K562 (cell line): ENCODE results near the gene VNN1. TPM values are rescaled to one million over a fixed set of nuclear protein-coding genes. Genes with fewer than 3 reads are reported as not detected.

ENCODE experiments used
- ATAC-seq: fragments of 200-7000 bp; cut with Tn5 transposase; 3 replicates; pipeline ENCODE4 v1.9.1; 2020; ENCODE audit warnings: moderate library complexity
- BruUV-seq: library from RNA; stranded (reverse); fragments of 400-500 nt; replicated peaks from 2 replicates; lab custom pipeline; 2021; lab: Mats Ljungman, UMichigan
- CTCF ChIA-PET: fragments of 300-600 bp; formaldehyde crosslinking; extraction: SDS; loops from one replicate; lab custom pipeline; 2021; ENCODE audit warnings: low intra/inter-chr PET ratio; lab: Yijun Ruan, JAX
- POLR2A ChIA-PET: fragments of 300-600, 350-650 bp; sonication (Branson Sonifier 250); formaldehyde crosslinking; extraction: SDS; loops from one replicate; lab custom pipeline; 2021; ENCODE audit warnings: antibody characterized with exemption, inconsistent platforms; lab: Yijun Ruan, JAX
- DNase-seq, 4 experiments: peaks; one replicate each; pipeline versions ENCODE4 v3.0.0 to v3.0.0-alpha.2; 2011 to 2018; ENCODE audit warnings: low spot score in 3 of 4, mixed read lengths in 3 of 4; ENCODE audit errors: extremely low read depth in 1 of 4
- FAIRE-seq: peaks from 2 replicates; lab custom pipeline; 2011; peaks lifted over from hg19 to GRCh38; lab: Jason Lieb, UNC
- H2AFZ ChIP-seq: 2 replicates; pipeline ENCODE4 v1.6.0; 2011; ENCODE audit warnings: low read depth, low read length, control low read depth, inconsistent platforms
- H3K27ac ChIP-seq: fragments of 200-600 bp; 3 replicates; pipeline ENCODE4 v1.8.0; 2011; ENCODE audit warnings: low read depth, mild to moderate bottlenecking, control low read depth, inconsistent platforms, low read length, moderate library complexity, mixed read lengths; ENCODE audit errors: extremely low read depth
- H3K27me3 ChIP-seq, 2 experiments: fragments of 300-600 bp in 1 of 2; 2 replicates in 1 of 2; 3 replicates in 1 of 2; pipeline versions ENCODE4 v1.6.0 to v1.8.0; 2011; ENCODE audit warnings: inconsistent platforms in 2 of 2, low read length in 2 of 2, mild to moderate bottlenecking in 1 of 2, mixed read lengths in 1 of 2, moderate library complexity in 1 of 2; ENCODE audit not compliant: control insufficient read depth in 2 of 2, insufficient read depth in 2 of 2
- H3K36me3 ChIP-seq: fragments of 300-600 bp; 3 replicates; pipeline ENCODE4 v1.8.0; 2011; ENCODE audit warnings: mild to moderate bottlenecking, low read length, inconsistent platforms; ENCODE audit not compliant: control insufficient read depth, insufficient read depth
- H3K4me1 ChIP-seq, 2 experiments: fragments of 200-600 bp in 1 of 2; replicated peaks in 1 of 2; 2 replicates in 1 of 2; 3 replicates in 1 of 2; pipeline versions ENCODE4 v1.5.1 to v1.8.0; 2011; ENCODE audit warnings: inconsistent platforms in 2 of 2, low read length in 2 of 2, mild to moderate bottlenecking in 1 of 2, mixed read lengths in 1 of 2, moderate library complexity in 1 of 2; ENCODE audit not compliant: control insufficient read depth in 2 of 2, insufficient read depth in 2 of 2
- H3K4me2 ChIP-seq: 2 replicates; pipeline ENCODE4 v1.6.1; 2011; ENCODE audit warnings: low read length, control low read depth, inconsistent platforms, mixed read lengths; ENCODE audit not compliant: insufficient read depth
- H3K4me3 ChIP-seq: fragments of 200-600 bp; sonication (generic), shearing (Covaris generic); 2 replicates; pipeline ENCODE4 v1.5.1; 2016; ENCODE audit warnings: control low read depth, inconsistent platforms
- H3K79me2 ChIP-seq: fragments of 200-600 bp; 3 replicates; pipeline ENCODE4 v1.8.0; 2011; ENCODE audit warnings: low read length, inconsistent platforms; ENCODE audit not compliant: control insufficient read depth, insufficient read depth
- H3K9ac ChIP-seq, 2 experiments: 2 replicates each; pipeline versions ENCODE4 v1.6.0 to v1.6.1; 2011; ENCODE audit warnings: low read depth in 2 of 2, low read length in 2 of 2, control low read depth in 1 of 2, inconsistent platforms in 1 of 2, mild to moderate bottlenecking in 1 of 2, mixed read lengths in 1 of 2; ENCODE audit not compliant: insufficient read depth in 1 of 2
- H3K9me1 ChIP-seq: one replicate; pipeline ENCODE4 v1.6.0; 2011; ENCODE audit warnings: inconsistent platforms, mild to moderate bottlenecking, low read length, moderate library complexity; ENCODE audit not compliant: control insufficient read depth, insufficient read depth
- H3K9me3 ChIP-seq: replicated peaks from 2 replicates; pipeline ENCODE4 v1.5.1; 2011; ENCODE audit warnings: low read depth, low read length, inconsistent platforms; ENCODE audit not compliant: control insufficient read depth, insufficient read depth
- H4K20me1 ChIP-seq: replicated peaks from 2 replicates; pipeline ENCODE4 v1.6.1; 2011; ENCODE audit warnings: low read length, inconsistent platforms, mixed read lengths; ENCODE audit not compliant: control insufficient read depth, insufficient read depth
- CGGBP1 ChIP-seq: fragments of 250-450 bp; sonication (Bioruptor Pico); IDR thresholded peaks from 2 replicates; pipeline ENCODE4 v1.9.0; 2021; ENCODE audit warnings: mild to moderate bottlenecking
- GABPA ChIP-seq: fragments of 200-800 bp; sonication (Bioruptor generic); conservative IDR thresholded peaks from 2 replicates; pipeline ENCODE4 v1.6.1; 2016; ENCODE audit warnings: low read depth, missing genetic modification characterization, missing compliant biosample characterization
- GTF2A2 ChIP-seq: IDR thresholded peaks from 2 replicates; pipeline ENCODE4 v1.6.1; 2016; ENCODE audit warnings: mild to moderate bottlenecking, missing genetic modification characterization, missing compliant biosample characterization
- HNRNPLL ChIP-seq: fragments of 200-400 bp; formaldehyde crosslinking; IDR thresholded peaks from 2 replicates; pipeline ENCODE4 v1.6.1; 2017; ENCODE audit warnings: low read length, low read depth, mild to moderate bottlenecking; ENCODE audit not compliant: poor library complexity, severe bottlenecking
- HOXB6 ChIP-seq: fragments of 250-450 bp; sonication (Bioruptor Pico); IDR thresholded peaks from 2 replicates; pipeline ENCODE4 v1.5.1; 2022; ENCODE audit warnings: mild to moderate bottlenecking, borderline replicate concordance
- IFI16 ChIP-seq: fragments of 250-450 bp; sonication (Bioruptor Pico); IDR thresholded peaks from 2 replicates; pipeline ENCODE4 v2.1.2; 2022; ENCODE audit warnings: mild to moderate bottlenecking, inconsistent platforms
- JUN ChIP-seq, 2 experiments: sonication (generic) in 1 of 2; formaldehyde crosslinking in 1 of 2; IDR thresholded peaks; 2 replicates each; pipeline versions ENCODE4 v1.6.1 to v1.8.0; 2012 to 2022; ENCODE audit warnings: borderline replicate concordance in 2 of 2, mild to moderate bottlenecking in 2 of 2, improper control_type of control experiment in 1 of 2, low read depth in 1 of 2, low read length in 1 of 2, missing genetic modification reagents in 1 of 2
- PHB ChIP-seq: fragments of 250-450 bp; sonication (Bioruptor Pico); IDR thresholded peaks from 2 replicates; pipeline ENCODE4 v1.5.0; 2021
- RBBP5 ChIP-seq: fragments of 200-600 bp; sonication (generic); IDR thresholded peaks from 2 replicates; pipeline ENCODE4 v1.6.1; 2012; ENCODE audit warnings: borderline replicate concordance, mild to moderate bottlenecking, low read length, control low read depth, inconsistent platforms; ENCODE audit not compliant: insufficient read depth, poor library complexity, severe bottlenecking
- SMAD1 ChIP-seq: fragments of 150-350 bp; IDR thresholded peaks from 2 replicates; pipeline ENCODE4 v1.6.1; 2014; ENCODE audit warnings: low read length, low read depth; ENCODE audit not compliant: partially characterized antibody
- SRSF3 ChIP-seq: fragments of 200-400 bp; formaldehyde crosslinking; IDR thresholded peaks from 2 replicates; pipeline ENCODE4 v1.6.1; 2016; ENCODE audit warnings: mild to moderate bottlenecking, low read length, moderate library complexity; ENCODE audit not compliant: insufficient read depth
- TEAD1 ChIP-seq, 2 experiments: fragments of 450-650 bp in 1 of 2; sonication (generic) in 1 of 2; formaldehyde crosslinking; IDR thresholded peaks; 2 replicates each; pipeline versions ENCODE4 v1.4.0 to v1.8.0; 2020 to 2022; ENCODE audit warnings: mild to moderate bottlenecking in 2 of 2, missing genetic modification reagents in 1 of 2
- UBTF ChIP-seq, 2 experiments: IDR thresholded peaks; 2 replicates each; pipeline ENCODE4 v1.6.1; 2012; ENCODE audit warnings: improper control_type of control experiment in 2 of 2, low read depth in 2 of 2, low read length in 2 of 2, borderline replicate concordance in 1 of 2
- ZBTB17 ChIP-seq: fragments of 450-650 bp; formaldehyde crosslinking; IDR thresholded peaks from 2 replicates; pipeline ENCODE4 v1.4.0; 2020; ENCODE audit warnings: mild to moderate bottlenecking
- ZNF175 ChIP-seq: fragments of 200-800 bp; sonication (Bioruptor generic); IDR thresholded peaks from 2 replicates; pipeline ENCODE4 v1.6.1; 2016; ENCODE audit warnings: low read depth, mild to moderate bottlenecking, missing genetic modification characterization, missing compliant biosample characterization
- ZNF232 ChIP-seq: sonication (generic); formaldehyde crosslinking; IDR thresholded peaks from 2 replicates; pipeline ENCODE4 v1.8.0; 2022; ENCODE audit warnings: mild to moderate bottlenecking, missing genetic modification reagents
- ZNF518B ChIP-seq: fragments of 250-450 bp; sonication (Bioruptor Pico); IDR thresholded peaks from 2 replicates; pipeline ENCODE4 v1.5.0; 2021; ENCODE audit warnings: mild to moderate bottlenecking, moderate library complexity
- WGBS: fragments of 100-300 bp; shearing (Covaris generic); methylation state at CpG from one replicate; pipeline ENCODE4 v1.1.6; 2016; ENCODE audit warnings: low coverage, mixed read lengths; ENCODE audit not compliant: insufficient coverage; ENCODE audit errors: missing lambda C conversion rate; 5-methylcytosine and 5-hydroxymethylcytosine counted together
- in situ Hi-C: fragments of 300-500 bp; cut with MboI; formaldehyde crosslinking; loops from 4 replicates; pipeline ENCODE4 v1.15.0; 2018; ENCODE audit warnings: inconsistent platforms, mixed read lengths
- intact Hi-C: fragments of 100-400 bp; cut with micrococcal nuclease; formaldehyde crosslinking; loops from 2 replicates; pipeline ENCODE4 v1.14.2; 2022
- polyA plus RNA-seq, 8 experiments: library from polyadenylated mRNA; depleted of rRNA in 4 of 8; stranded (reverse) in 5 of 8; unstranded in 3 of 8; fragments of >200 nt; fragmentation: Nextera tagmentation in 2 of 8; fragmentation: Illumina TruSeq in 1 of 8; extraction: Ambion mirVana in 2 of 8; extraction: Trizol in 1 of 8; gene quantifications; 2 replicates each; pipeline versions ENCODE4 v1.2.1 to v1.2.3, GENCODE V29; 2011 to 2014; ENCODE audit warnings: inconsistent platforms in 1 of 8, missing spikeins in 1 of 8
- total RNA-seq, 7 experiments: library from RNA; depleted of rRNA in 6 of 7; stranded (reverse); fragments of >200 nt in 6 of 7; fragmentation: Illumina TruSeq in 2 of 7; extraction: Trizol in 2 of 7; gene quantifications; 2 replicates each; pipeline versions ENCODE4 v1.2.1 to v1.2.3, GENCODE V29; 2011 to 2021; ENCODE audit warnings: low replicate concordance in 1 of 7

The VNN1 gene
- total and polyA plus RNA-seq, 9 of the 15 experiments (the other 6 are each of a cell fraction or from before 2014, with no cell fraction given), result not detected

- intact Hi-C loops (no loop called here), in situ Hi-C loops (no loop called here)
- Histone ChIP-seq H3K27me3 (no peaks in the 10 kb centered on the region), H3K36me3 (no peaks in the 10 kb centered on the region), H3K9ac (no peak overlapping the region), H3K9me3 (no peaks in the 10 kb centered on the region), H3K4me2 (no peak overlapping the region), H3K9me1 (no peaks in the 10 kb centered on the region), H4K20me1 (no peaks in the 10 kb centered on the region), H3K27ac (no peak overlapping the region), H3K4me1 (no peaks in the 10 kb centered on the region), H2AFZ (no peak overlapping the region), H3K79me2 (no peaks in the 10 kb centered on the region), H3K4me3 (no peak overlapping the region)
- no peak for FAIRE-seq
- ChIA-PET CTCF (interaction anchor here (0.7 kb wide), 1 partner anchor 1100 kb away, joined by 3 read pairs; no protein-coding TSS in a partner anchor), POLR2A (no interaction called here)
- ATAC-seq, result no peak
- no peak for DNase-seq
- BruUV-seq, result no TSS peak
- WGBS, result 0% methylated on average over 5 of the region's 5 CpGs
- TF ChIP-seq GABPA (no peak), CGGBP1 (no peak), TEAD1 (CRISPR knock-in tag; IDR thresholded peaks at IDR 0.05) (no peak), RBBP5 (no peak), ZNF232 (CRISPR knock-in tag) (no peak), HOXB6 (CRISPR knock-in tag) (no peak), HNRNPLL (no peak), JUN (IDR thresholded peaks at IDR 0.05; ENCODE audit: borderline replicate concordance, low read depth, low read length) (no peak), JUN (CRISPR knock-in tag; IDR thresholded peaks at IDR 0.05; ENCODE audit: borderline replicate concordance) (no peak), ZNF175 (CRISPR knock-in tag) (no peak), SMAD1 (no peak), GTF2A2 (tag) (no peak), SRSF3 (no peak), ZBTB17 (CRISPR knock-in tag) (no peak), PHB (CRISPR knock-in tag) (no peak), IFI16 (no peak), UBTF (IDR thresholded peaks at IDR 0.05; ENCODE audit: borderline replicate concordance in 1 of 2, low read depth in 2 of 2, low read length in 2 of 2) (no peak), ZNF518B (no peak)
Measured at GRCh38 chr6:132687306-132687705, 26.5 kb downstream of the VNN1 start.
